ENCODE results near the gene MRPS30. TPM values are rescaled to one million over a fixed set of nuclear protein-coding genes. Genes with fewer than 3 reads are reported as not detected.
"Not testable (repeated sequence)": the region's sequence is repeated elsewhere in the genome, so short reads cannot be mapped to it uniquely, and the experiment has no call there.

MRPS30 gene
- total RNA-seq = 39.9 TPM

DNA sequence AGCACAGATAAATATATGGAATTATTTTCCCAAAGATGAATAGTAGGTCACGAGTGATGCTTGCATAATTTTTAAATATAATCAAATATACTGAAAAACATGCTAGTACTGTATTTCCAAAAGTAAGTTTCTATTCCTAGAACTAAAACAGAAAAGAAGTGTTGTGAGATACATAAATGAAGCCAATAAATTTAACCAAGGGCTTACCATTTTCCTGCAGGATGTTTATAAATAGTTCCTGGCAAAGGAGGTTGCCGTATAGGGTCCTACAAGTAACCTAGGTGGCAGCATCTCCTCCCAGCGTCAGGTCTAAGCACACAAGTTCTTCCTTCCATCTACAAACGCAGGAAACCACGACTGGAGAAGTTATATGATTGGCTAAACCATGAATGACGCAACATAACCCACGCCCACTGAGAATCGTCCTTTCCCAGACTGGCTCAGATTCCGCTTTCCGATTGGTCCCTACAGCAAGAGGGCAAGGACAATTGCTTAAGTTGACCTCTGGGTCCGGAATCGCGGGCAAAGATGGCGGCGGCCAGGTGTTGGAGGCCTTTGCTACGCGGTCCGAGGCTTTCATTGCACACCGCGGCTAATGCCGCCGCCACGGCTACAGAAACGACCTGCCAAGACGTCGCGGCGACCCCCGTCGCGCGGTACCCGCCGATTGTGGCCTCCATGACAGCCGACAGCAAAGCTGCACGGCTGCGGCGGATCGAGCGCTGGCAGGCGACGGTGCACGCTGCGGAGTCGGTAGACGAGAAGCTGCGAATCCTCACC, at the start of gene MRPS30:
Gene MRPS30 (plus strand): TSS at position 513 of the 780 bp plus-strand sequence. CDS start 16 bp downstream, at position 529.
- Histone ChIP-seq H3K4me3 (peak within 1 kb of the TSS; percentile 66 to 79), H3K27ac (peak within 1 kb of the TSS; percentile 62 to 81), H3K36me3 (peaks cover 4 to 14% of the 10 kb centered on the region in 2 donors), H3K27me3 (no peaks in the 10 kb centered on the region), H3K4me1 (peaks cover 2 to 8% of the 10 kb centered on the region in 2 donors), H3K9me3 (no peaks in the 10 kb centered on the region)
- peak; percentile 78 to 97 for DNase-seq (ENCODE audit: low spot score in 2 of 2)
- intact Hi-C loops (cut with DNase I) = loop anchor here (2.0 to 5.0 kb wide), 4 partner anchors 18 to 1496 kb away; partner anchors contain the start of genes HMGCS1, PAIP1 and TMEM267
- TF ChIP-seq, protein P1, sequence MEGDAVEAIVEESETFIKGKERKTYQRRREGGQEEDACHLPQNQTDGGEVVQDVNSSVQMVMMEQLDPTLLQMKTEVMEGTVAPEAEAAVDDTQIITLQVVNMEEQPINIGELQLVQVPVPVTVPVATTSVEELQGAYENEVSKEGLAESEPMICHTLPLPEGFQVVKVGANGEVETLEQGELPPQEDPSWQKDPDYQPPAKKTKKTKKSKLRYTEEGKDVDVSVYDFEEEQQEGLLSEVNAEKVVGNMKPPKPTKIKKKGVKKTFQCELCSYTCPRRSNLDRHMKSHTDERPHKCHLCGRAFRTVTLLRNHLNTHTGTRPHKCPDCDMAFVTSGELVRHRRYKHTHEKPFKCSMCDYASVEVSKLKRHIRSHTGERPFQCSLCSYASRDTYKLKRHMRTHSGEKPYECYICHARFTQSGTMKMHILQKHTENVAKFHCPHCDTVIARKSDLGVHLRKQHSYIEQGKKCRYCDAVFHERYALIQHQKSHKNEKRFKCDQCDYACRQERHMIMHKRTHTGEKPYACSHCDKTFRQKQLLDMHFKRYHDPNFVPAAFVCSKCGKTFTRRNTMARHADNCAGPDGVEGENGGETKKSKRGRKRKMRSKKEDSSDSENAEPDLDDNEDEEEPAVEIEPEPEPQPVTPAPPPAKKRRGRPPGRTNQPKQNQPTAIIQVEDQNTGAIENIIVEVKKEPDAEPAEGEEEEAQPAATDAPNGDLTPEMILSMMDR (IDR thresholded peaks at IDR 0.05) = peak in 2 of 3 experiments; percentile 18 to 43

DNA sequence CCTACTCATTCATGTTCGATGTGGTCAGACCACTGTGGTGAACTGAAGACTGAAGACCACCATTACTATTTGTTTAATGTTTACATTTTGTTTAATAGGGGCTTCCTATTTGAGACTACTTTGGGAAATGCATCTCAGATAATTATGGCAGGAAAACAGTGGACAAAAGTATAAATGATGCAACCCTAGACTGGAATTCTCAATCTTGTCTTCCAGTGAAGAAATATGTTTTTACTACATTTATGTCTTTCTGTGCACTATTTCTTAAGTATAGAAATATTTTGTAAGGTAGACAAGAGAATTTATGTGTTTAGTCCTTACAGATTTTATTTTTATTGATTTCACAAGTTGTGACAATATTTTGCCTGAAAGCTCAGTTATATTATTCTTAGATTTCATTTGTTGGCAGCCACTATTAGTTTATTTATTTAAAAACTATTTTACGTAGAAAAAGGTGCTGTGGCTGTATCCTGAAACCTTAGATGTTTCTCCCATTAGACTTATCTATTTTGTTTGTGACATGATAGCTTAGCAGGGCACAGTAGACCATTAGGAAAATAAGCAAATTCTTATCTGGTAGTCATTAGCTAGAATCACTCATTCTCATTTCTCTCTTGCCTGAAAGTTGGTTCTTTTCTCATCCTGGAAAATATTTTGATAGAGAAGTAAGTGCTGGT, 39.4 kb upstream of the MRPS30 start:
- intact Hi-C loops (cut with DNase I) = no loop called here
- H3K36me3 ChIP-seq = no peaks in the 10 kb centered on the region

DNA sequence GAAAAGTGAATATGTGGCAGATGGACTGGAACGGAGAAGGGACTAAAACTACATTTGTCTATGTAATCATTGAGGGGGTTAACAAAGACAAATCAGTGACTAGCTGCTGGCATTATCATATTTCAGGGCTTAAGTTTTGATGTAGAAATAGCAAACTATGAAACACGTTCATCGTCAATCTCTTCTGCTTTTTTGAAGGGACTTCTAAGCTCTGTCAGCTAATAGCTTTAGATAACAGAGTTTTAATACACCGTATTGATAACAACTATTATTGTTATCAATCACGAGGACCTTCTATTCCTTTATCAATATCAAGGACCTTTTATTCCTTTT, 38.9 kb upstream of the MRPS30 start:
- intact Hi-C loops (cut with DNase I) = loop anchor here (5.0 to 10.0 kb wide), 2 partner anchors 233 to 1035 kb away; no protein-coding TSS in a partner anchor
- no peak overlapping the region for H3K27ac ChIP-seq
- TF ChIP-seq, protein P1 (IDR thresholded peaks at IDR 0.05) = no peak
- no peaks in the 10 kb centered on the region for H3K4me1 ChIP-seq
- no peaks in the 10 kb centered on the region for H3K9me3 ChIP-seq
- no peak overlapping the region for H3K4me3 ChIP-seq
- DNase-seq (ENCODE audit: low spot score in 2 of 2) = no peak
- no peaks in the 10 kb centered on the region for H3K27me3 ChIP-seq
- no peaks in the 10 kb centered on the region for H3K36me3 ChIP-seq

More for the DNA sequence above, 39.4 kb upstream of the MRPS30 start:
- DNase-seq (ENCODE audit: low spot score in 2 of 2) = no peak
- Histone ChIP-seq H3K27me3 (no peaks in the 10 kb centered on the region), H3K4me1 (no peaks in the 10 kb centered on the region), H3K9me3 (no peaks in the 10 kb centered on the region), H3K4me3 (no peak overlapping the region), H3K27ac (no peak overlapping the region)
- TF ChIP-seq, protein P1 (IDR thresholded peaks at IDR 0.05) = no peak

DNA sequence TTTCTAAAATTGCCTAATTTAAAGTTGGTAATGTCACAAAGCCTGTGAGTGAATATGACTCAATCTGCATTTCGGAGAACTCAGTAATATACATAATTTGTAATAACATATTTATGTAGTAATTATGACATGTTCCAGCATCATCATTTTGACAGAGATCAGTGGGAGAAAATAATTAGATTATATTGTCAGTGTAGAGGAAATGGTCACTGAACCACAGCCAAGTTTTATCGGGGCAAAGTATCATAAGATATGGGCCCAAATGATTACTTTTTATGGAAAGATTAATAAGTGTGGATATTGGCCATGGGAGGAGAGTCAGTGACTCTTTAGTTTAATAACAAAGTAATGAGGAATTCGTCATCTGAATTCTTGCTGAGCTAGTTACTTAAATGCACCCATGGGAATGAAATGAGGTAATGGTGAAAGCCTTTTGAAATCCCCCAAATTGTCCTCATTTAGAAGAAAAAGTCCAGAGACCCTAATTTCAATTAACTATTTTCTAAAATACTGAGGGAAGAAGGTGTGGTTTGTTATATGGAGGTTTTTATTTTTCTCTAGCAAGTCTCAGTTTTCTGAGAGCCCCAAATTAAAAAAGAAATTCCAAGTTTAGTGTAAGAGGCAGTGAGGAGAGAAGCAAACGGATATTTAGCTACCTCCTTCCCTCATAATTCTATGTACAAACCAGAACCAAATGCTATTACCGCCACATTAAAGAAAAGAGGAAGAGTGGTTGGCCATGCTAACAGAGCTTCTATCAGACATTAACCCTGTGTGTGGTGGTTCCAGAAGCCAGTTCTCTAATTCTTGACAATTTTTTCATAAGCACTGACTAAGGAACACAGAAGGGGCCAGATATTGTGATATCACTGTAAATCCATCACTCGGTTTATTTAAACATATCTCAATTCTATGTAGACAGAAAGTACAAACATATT, 37.7 kb upstream of the MRPS30 start:
- Histone ChIP-seq H3K36me3 (no peaks in the 10 kb centered on the region), H3K4me3 (no peak overlapping the region), H3K9me3 (no peaks in the 10 kb centered on the region), H3K4me1 (no peaks in the 10 kb centered on the region), H3K27ac (no peak overlapping the region), H3K27me3 (no peaks in the 10 kb centered on the region)
- no peak for DNase-seq (ENCODE audit: low spot score in 2 of 2)
- intact Hi-C loops (cut with DNase I) = loop anchor here (5.0 to 10.0 kb wide), 2 partner anchors 234 to 1036 kb away; no protein-coding TSS in a partner anchor
- TF ChIP-seq, protein P1 (IDR thresholded peaks at IDR 0.05) = no peak

DNA sequence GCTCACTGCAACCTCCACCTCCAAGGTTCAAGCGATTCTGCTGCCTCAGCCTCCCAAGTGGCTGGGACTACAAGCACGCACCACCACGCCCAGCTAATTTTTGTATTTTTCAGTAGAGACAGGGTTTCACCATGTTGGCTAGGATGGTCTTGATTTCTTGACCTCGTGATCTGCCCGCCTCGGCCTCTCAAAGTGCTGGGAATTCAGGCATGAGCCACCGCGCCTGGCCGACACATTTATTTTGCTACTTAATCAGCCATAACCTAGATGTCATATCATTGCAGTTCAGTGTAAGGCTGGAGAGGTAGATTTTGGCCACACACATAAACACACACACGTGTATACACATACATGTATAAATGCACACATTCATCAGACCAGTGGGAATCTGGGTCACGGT, 36.4 kb upstream of the MRPS30 start:
- not testable (repeated sequence) for H3K27me3 ChIP-seq; H3K9me3 ChIP-seq; H3K27ac ChIP-seq; H3K4me1 ChIP-seq; H3K36me3 ChIP-seq; DNase-seq (ENCODE audit: low spot score in 2 of 2); H3K4me3 ChIP-seq
- intact Hi-C loops (cut with DNase I) = loop anchor here (5.0 to 10.0 kb wide), 2 partner anchors 235 to 1038 kb away; no protein-coding TSS in a partner anchor
